Natural killer cell (primary cell): ENCODE data around the gene NR5A2. TPM values are rescaled to one million over a fixed set of nuclear protein-coding genes. Genes with fewer than 3 reads are reported as not detected.

Source experiments
- ATAC-seq, 3 donors: fragments of 150-1000 bp in 2 of 3; fragments of 200-7000 bp in 1 of 3; cut with Tn5 transposase; 1 replicate in 1 of 3; 2 replicates in 2 of 3; pipeline ENCODE4 v1.10.0; 2021; ENCODE audit warnings: mild to moderate bottlenecking in 2 of 3, moderate library complexity in 2 of 3
- DNase-seq, 2 donors: peaks; one replicate each; pipeline versions ENCODE4 v3.0.0 to v3.0.0-alpha.2; 2013 to 2021; ENCODE audit warnings: mixed read lengths in 1 of 2
- H3K27ac ChIP-seq: one replicate; pipeline ENCODE4 v1.5.1; 2013; ENCODE audit warnings: mild to moderate bottlenecking, low read length
- H3K27me3 ChIP-seq: one replicate; pipeline ENCODE4 v1.6.1; 2013; ENCODE audit warnings: low read length; ENCODE audit not compliant: control insufficient read depth, insufficient read depth
- H3K36me3 ChIP-seq: one replicate; pipeline ENCODE4 v1.6.1; 2013; ENCODE audit warnings: low read length; ENCODE audit not compliant: control insufficient read depth, insufficient read depth
- H3K4me1 ChIP-seq: one replicate; pipeline ENCODE4 v1.6.1; 2013; ENCODE audit warnings: low read length; ENCODE audit not compliant: control insufficient read depth, insufficient read depth
- H3K4me3 ChIP-seq: one replicate; pipeline ENCODE4 v1.5.1; 2013; ENCODE audit warnings: low read length
- H3K9me3 ChIP-seq: one replicate; pipeline ENCODE4 v1.6.1; 2013; ENCODE audit warnings: low read length; ENCODE audit not compliant: control insufficient read depth, insufficient read depth
- H3K27ac Mint-ChIP-seq, 2 donors: one replicate each; pipeline ENCODE4 v1.8.0; 2022; ENCODE audit warnings: mild to moderate bottlenecking in 2 of 2, mixed read lengths in 2 of 2, moderate library complexity in 1 of 2
- H3K27me3 Mint-ChIP-seq, 2 donors: one replicate each; pipeline ENCODE4 v1.8.0; 2022; ENCODE audit warnings: low read depth in 2 of 2, mixed read lengths in 2 of 2
- H3K36me3 Mint-ChIP-seq: one replicate; pipeline ENCODE4 v1.8.0; 2022; ENCODE audit warnings: mixed read lengths
- H3K4me1 Mint-ChIP-seq, 2 donors: one replicate each; pipeline ENCODE4 v1.8.0; 2022; ENCODE audit warnings: mixed read lengths in 2 of 2
- H3K4me3 Mint-ChIP-seq: one replicate; pipeline ENCODE4 v1.8.0; 2022; ENCODE audit warnings: mild to moderate bottlenecking, moderate library complexity, mixed read lengths
- H3K9me3 Mint-ChIP-seq, 2 donors: one replicate each; pipeline ENCODE4 v1.8.0; 2022; ENCODE audit warnings: mixed read lengths in 2 of 2
- WGBS: methylation state at CpG from one replicate; pipeline ENCODE4 v1.1.7; 2013; ENCODE audit warnings: missing lambda C conversion rate; ENCODE audit not compliant: insufficient coverage; 5-methylcytosine and 5-hydroxymethylcytosine counted together
- intact Hi-C: fragments of 100-400 bp; cut with micrococcal nuclease; formaldehyde crosslinking; loops from one replicate; pipeline ENCODE4 v1.14.2; 2022
- total RNA-seq, 4 donors: library from RNA; stranded (reverse); fragments of 120-200 nt in 1 of 4; gene quantifications; one replicate each; pipeline versions ENCODE4 v1.2.3 to v1.2.4, GENCODE V29; 2013 to 2022
- TF ChIP-seq, protein P1 (sequence below): fragments of 200-600 bp; IDR thresholded peaks from one replicate; pipeline ENCODE4 v1.8.0; 2022; ENCODE audit warnings: antibody characterized with exemption

The NR5A2 gene
- total RNA-seq, 3 donors from 2014 or later (not counting 1 experiment from before 2014, with no cell fraction given) = not detected

DNA sequence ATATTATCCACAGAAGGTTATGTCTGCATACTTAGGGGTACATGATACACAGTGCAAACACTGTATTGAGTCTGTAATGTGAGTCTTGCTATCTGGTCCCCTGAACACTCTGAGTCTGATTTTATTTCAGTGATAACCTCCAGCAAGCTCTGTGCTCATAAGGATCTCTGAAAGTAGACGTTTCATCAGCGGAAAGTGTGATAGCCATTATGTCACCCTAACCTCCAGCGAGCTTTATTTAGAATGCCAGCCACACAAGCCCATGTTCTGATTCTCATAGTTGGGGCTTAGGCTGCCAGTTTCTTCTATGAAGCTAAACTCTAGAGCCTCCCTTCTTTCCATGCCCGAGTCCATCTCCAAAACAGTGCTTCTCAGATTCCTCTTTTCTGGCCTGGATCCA, 3.3 kb downstream of the NR5A2 start:
- no peaks in the 10 kb centered on the region for H3K9me3 Mint-ChIP-seq
- TF ChIP-seq, protein P1, sequence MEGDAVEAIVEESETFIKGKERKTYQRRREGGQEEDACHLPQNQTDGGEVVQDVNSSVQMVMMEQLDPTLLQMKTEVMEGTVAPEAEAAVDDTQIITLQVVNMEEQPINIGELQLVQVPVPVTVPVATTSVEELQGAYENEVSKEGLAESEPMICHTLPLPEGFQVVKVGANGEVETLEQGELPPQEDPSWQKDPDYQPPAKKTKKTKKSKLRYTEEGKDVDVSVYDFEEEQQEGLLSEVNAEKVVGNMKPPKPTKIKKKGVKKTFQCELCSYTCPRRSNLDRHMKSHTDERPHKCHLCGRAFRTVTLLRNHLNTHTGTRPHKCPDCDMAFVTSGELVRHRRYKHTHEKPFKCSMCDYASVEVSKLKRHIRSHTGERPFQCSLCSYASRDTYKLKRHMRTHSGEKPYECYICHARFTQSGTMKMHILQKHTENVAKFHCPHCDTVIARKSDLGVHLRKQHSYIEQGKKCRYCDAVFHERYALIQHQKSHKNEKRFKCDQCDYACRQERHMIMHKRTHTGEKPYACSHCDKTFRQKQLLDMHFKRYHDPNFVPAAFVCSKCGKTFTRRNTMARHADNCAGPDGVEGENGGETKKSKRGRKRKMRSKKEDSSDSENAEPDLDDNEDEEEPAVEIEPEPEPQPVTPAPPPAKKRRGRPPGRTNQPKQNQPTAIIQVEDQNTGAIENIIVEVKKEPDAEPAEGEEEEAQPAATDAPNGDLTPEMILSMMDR = no peak

DNA sequence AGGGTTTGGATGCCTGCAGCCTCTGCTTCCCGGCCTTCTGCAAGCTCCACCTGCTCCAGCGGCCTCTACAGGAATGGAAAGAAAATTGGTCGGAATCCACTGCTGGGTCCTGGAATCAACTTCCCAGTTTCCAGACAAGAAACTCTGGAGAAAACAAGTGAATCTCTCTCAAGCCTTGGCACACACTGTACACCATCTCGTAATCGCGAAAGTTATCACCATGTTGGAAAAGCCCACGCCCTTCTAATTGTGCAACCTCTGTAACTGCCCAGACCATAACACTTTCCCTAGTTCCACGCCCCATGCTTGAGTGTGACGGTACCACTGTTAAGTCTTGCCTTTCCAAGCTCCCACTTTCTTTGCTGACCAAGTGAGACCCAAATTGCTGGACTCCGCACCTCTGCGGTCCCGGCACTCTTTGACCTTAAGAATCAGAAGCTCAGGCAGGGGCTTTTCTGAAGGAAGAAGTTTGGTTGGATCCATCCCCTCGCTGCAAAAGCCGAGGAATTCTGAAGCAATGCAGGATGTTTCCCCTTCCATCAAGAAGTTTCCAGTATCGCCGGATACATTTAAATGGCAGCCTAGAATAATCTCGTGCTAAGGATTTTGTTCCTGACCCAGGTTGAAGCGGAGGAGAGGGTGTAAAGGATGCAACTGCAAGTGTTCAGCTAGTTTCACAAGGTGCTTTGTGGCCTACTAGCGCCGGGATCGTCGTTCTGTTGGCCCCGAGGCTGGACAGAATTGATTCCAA, 6.2 kb downstream of the NR5A2 start:
- TF ChIP-seq, protein P1 = no peak
- ATAC-seq = no peak
- H3K36me3 ChIP-seq = no peaks in the 10 kb centered on the region
- Mint-ChIP-seq H3K4me1 (peaks cover 8 to 14% of the 10 kb centered on the region in 2 donors), H3K27me3 (peaks cover 26 to 37% of the 10 kb centered on the region in 2 donors), H3K36me3 (peaks cover 7% of the 10 kb centered on the region), H3K27ac (no peak overlapping the region), H3K9me3 (no peaks in the 10 kb centered on the region), H3K4me3 (no peak overlapping the region)
- peaks cover 20% of the 10 kb centered on the region for H3K4me1 ChIP-seq
- no peak overlapping the region for H3K27ac ChIP-seq
- H3K4me3 ChIP-seq = no peak overlapping the region
- H3K9me3 ChIP-seq = no peaks in the 10 kb centered on the region
- 52% methylated on average over 23 of the region's 23 CpGs for WGBS
- intact Hi-C loops = no loop called here
- DNase-seq = no peak
- peaks cover 57% of the 10 kb centered on the region for H3K27me3 ChIP-seq

More for the DNA sequence above, 3.3 kb downstream of the NR5A2 start:
- peaks cover 47% of the 10 kb centered on the region for H3K27me3 ChIP-seq
- no peaks in the 10 kb centered on the region for H3K9me3 ChIP-seq
- no peak overlapping the region for H3K27ac Mint-ChIP-seq
- no peak overlapping the region for H3K4me3 Mint-ChIP-seq
- intact Hi-C loops = no loop called here
- no peaks in the 10 kb centered on the region for H3K36me3 ChIP-seq
- H3K27me3 Mint-ChIP-seq = peaks cover 21 to 24% of the 10 kb centered on the region in 2 donors
- H3K36me3 Mint-ChIP-seq = no peaks in the 10 kb centered on the region
- WGBS = 82% methylated on average over 4 of the region's 4 CpGs
- H3K4me1 Mint-ChIP-seq = peaks cover 4 to 9% of the 10 kb centered on the region in 2 donors
- H3K27ac ChIP-seq = no peak overlapping the region
- peaks cover 16% of the 10 kb centered on the region for H3K4me1 ChIP-seq
- H3K4me3 ChIP-seq = no peak overlapping the region
- no peak for DNase-seq
- ATAC-seq = no peak

DNA sequence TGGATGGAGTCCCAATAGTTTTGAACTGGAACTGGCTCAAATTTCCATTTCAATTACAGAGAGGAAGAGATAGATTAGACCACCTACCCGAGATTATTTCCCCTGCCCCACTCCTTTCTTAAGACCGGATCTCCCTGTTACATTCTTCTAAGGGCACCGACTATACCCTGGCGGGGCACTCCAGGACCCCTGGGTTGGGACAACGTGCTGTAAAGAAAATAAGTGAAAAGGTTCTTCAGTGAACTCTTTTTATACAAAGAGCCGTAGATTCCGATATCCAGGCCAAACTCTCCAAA, 6.7 kb downstream of the NR5A2 start:
- Mint-ChIP-seq H3K4me1 (peaks cover 6 to 16% of the 10 kb centered on the region in 2 donors), H3K4me3 (no peak overlapping the region), H3K36me3 (peaks cover 7% of the 10 kb centered on the region), H3K9me3 (no peaks in the 10 kb centered on the region), H3K27me3 (peaks cover 23 to 36% of the 10 kb centered on the region in 2 donors), H3K27ac (no peak overlapping the region)
- ATAC-seq (no peak), DNase-seq (no peak)
- Histone ChIP-seq H3K4me1 (peaks cover 22% of the 10 kb centered on the region), H3K36me3 (no peaks in the 10 kb centered on the region), H3K27ac (no peak overlapping the region), H3K4me3 (no peak overlapping the region), H3K27me3 (peaks cover 59% of the 10 kb centered on the region), H3K9me3 (no peaks in the 10 kb centered on the region)
- TF ChIP-seq, protein P1 = no peak
- 44% methylated on average over 3 of the region's 7 CpGs for WGBS
- intact Hi-C loops = no loop called here
